Measurements from ENCODE around the gene COL1A1.

COL1A1 gene

DNA sequence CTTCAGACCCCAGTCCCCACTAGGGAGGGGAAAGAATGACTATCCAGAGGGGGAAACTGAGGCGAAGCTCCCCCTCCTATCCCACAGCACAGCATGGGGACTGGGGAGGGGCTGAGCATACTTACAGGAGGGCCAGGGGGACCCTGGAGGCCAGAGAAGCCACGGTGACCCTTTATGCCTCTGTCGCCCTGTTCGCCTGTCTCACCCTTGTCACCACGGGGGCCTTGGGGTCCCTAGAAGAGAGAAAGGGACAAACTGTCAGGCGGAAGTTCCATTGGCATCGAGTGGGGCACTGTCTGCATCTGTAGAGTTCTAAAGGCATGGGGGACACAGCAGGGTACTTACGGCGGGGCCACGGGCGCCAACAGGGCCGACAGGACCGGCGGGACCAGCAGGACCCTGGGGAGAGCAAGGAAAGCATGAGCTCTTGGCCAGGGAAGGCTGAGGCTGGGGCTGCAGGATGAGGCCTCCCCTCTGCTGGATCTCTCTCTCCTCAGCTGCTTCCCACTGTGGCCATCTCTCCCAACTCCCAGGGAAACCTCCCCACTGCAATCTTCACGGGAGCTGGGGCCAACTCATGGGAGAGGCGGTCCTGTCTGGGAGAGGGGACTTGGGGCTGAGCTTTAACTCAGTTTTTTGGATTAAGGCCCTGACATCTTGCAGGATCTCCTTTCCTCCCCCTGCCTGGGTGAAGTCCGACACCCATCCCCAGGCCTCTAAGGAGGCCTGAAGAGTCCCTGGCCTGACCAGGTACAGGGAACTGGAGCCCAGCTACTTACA, 13.5 kb downstream of the COL1A1 start:
- no peak for DNase-seq (ENCODE audit: low read depth, low spot score)

- DNase-seq (ENCODE audit: low read depth, low spot score): no peak
Observed at GRCh38 chr17:50187394-50187725, 14.1 kb downstream of the COL1A1 start.

GRCh38 chr17:50186661-50187393, 14.6 kb downstream of the COL1A1 start:
- DNase-seq (ENCODE audit: low read depth, low spot score): no peak

DNA sequence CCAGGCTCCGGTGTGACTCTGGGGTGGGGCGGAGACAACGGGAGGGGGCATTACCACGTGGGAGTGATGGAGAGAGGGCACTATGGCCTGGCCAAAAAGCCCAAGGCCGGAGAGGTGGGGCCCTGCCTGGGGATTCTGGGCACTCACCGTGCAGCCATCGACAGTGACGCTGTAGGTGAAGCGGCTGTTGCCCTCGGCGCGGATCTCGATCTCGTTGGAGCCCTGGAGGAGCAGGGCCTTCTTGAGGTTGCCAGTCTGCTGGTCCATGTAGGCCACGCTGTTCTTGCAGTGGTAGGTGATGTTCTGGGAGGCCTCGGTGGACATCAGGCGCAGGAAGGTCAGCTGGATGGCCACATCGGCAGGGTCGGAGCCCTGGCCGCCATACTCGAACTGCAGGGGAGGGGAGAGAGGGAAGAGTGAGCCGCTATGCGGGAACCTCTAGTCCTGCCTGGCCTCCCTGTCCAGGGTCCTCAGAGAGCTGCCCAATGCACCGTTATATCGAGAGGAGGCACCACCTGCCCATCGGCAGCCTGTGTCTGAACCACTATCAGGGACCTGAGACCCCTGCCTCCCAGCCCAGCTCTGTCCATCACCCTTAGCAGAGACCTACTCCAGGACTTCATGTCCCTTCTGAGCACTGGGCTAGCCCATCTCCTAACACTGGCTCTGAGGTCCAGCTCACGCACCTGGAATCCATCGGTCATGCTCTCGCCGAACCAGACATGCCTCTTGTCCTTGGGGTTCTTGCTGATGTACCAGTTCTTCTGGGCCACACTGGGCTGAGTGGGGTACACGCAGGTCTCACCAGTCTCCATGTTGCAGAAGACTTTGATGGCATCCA, 15.6 kb downstream of the COL1A1 start:
- no peak for DNase-seq (ENCODE audit: low read depth, low spot score)

DNA sequence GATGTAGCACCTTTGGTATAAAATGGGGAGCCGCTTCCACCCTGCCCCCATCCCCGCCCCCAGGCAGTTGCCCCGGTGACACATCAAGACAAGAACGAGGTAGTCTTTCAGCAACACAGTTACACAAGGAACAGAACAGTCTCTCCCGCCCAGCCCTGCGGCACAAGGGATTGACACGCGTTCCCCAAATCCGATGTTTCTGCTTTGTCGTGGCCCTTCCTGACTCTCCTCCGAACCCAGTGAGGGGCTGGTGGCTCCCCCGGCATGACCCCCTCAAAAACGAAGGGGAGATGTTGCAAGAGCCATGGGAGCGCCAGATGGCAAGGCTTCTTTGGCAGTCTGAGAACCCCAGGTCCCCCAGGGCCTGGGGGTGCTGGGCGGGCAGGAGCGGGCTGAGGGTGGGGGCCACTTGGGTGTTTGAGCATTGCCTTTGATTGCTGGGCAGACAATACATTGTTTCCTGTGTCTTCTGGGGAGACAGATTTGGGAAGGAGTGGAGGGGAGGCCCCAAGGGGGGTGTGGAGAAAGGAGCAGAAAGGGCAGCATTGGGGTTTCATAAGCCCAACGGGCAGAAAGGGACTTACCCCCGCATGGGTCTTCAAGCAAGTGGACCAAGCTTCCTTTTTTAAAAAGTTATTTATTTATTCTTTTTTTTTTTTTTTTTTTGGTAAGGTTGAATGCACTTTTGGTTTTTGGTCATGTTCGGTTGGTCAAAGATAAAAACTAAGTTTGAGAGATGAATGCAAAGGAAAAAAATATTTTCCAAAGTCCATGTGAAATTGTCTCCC, 16.6 kb downstream of the COL1A1 start:
- DNase-seq (ENCODE audit: low read depth, low spot score): no peak

GRCh38 chr17:50184064-50184463, 17.4 kb downstream of the COL1A1 start:
- no peak for DNase-seq (ENCODE audit: low read depth, low spot score)

DNA sequence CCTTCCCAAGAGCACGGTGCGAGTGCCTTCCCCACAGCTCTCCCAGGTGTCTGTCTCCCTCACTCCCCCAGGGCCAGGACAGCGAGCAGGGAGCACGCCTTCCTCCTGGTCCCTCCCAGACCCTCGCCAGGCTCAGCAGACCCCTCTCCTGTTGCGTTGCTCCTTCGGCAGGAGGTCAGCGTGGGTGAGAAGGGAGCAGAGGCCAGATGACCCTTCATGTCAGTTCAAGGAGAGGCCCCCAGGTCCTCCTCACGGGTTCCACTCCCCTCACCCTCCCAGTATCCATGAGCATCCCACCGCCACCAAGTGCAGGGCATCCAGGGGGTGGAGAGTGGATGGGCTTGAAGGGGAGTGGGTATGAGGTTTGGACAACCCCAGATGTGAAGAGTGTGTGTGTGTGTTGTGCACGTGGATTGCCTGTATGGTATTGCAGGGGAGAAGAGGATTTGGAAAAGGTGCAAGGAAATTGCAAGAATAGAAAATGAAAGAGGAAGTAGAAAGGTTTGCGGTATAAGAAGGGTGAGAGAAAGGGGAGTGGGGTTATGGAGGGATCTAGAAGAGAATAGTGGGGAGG, 17.9 kb downstream of the COL1A1 start:
- no peak for DNase-seq (ENCODE audit: low read depth, low spot score)

- DNase-seq (ENCODE audit: low read depth, low spot score): no peak
Observed at GRCh38 chr17:50182783-50183420, 18.5 kb downstream of the COL1A1 start.

DNA sequence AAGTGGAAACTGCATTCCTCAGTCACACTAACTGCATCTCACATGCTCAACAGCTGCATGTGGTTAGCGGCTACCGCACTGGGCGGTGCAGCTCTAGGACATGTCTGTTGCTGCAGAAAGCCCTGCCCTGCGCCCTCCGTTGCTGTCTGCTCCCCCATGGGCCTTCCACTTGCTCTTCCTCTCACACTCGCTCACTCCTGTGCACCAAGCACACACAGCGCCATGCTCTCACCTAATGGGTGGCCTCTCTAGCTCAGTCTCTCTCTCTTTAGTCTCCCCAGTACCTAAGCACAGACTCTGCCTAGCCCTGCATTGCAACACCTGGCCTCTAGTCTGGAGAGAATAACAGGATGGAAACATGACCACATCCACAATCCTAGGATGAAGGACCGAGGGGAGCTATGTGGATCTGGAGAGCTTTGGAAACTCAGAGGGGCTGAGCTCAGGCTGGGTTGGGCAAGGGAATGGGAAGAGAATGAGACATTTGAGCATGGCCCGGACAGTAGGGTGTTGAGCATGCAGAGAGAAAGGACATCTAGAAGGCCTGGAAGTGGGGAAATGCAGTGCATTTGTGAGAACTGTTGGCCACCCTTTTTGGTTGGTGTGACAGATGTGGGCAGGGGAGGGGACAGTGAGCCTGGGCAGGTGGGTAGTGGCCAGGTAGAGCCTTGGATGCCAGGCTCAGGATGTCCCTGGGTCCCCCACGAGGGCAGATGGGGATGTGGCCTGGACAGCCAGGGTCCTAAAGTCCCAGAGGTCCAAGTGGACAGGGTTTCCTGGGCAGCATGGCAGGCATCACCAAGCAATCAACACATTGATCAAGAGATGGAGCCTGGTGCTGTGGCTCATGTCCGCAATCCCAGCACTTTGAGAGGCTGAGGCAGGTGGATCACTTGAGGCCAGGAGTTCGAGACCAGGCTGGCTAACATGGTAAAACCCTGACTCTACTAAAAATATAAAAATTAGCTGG, 19.6 kb downstream of the COL1A1 start:
- no peak for DNase-seq (ENCODE audit: low read depth, low spot score)

DNA sequence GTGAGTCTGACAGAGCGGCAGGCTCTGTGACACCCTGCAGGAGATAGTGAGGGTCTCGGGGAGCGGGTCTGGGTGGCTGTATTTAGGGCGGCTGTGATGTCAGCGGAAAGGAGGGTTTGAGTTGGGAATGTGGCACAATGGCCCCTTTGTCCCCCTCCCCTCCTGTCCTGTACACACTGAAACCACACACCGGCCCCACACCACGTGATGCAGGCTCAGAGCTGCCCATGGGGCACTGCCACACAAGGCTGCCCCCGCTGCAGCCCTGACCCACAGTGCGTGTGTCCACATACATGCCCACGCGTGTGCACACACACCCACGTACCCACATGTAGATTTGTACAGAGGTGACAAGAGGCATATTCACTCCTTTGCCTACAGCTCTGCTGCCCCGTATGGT, 20.3 kb downstream of the COL1A1 start:
- DNase-seq (ENCODE audit: low read depth, low spot score): no peak

DNA sequence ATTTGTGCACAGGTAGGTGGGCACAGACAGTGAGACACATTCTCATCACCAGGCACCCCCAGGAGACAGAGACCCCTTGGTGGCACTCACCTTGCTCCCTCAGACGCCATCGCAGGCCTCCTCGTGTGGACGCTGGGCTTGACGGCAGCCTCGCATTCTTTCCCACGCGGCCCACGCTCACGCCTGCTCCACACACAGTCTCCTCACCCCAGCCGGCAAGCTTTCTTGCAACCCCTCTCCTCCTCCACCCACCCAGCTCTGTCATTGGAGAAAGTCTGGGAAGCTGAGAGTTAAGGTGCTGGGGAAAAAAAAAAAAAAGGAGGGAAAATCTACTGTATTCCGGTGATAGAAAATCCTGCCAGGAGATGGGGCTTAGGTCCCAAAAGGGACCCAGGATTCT, 20.8 kb downstream of the COL1A1 start:
- no peak for DNase-seq (ENCODE audit: low read depth, low spot score)

- no peak for DNase-seq (ENCODE audit: low read depth, low spot score)
Observed at GRCh38 chr17:50180111-50180510, 21.3 kb downstream of the COL1A1 start.

GRCh38 chr17:50177983-50178834, 23.2 kb downstream of the COL1A1 start:
- DNase-seq (ENCODE audit: low read depth, low spot score): peak; percentile 99

GRCh38 chr17:50177476-50177875, 24.0 kb downstream of the COL1A1 start:
- DNase-seq (ENCODE audit: low read depth, low spot score): no peak

DNA sequence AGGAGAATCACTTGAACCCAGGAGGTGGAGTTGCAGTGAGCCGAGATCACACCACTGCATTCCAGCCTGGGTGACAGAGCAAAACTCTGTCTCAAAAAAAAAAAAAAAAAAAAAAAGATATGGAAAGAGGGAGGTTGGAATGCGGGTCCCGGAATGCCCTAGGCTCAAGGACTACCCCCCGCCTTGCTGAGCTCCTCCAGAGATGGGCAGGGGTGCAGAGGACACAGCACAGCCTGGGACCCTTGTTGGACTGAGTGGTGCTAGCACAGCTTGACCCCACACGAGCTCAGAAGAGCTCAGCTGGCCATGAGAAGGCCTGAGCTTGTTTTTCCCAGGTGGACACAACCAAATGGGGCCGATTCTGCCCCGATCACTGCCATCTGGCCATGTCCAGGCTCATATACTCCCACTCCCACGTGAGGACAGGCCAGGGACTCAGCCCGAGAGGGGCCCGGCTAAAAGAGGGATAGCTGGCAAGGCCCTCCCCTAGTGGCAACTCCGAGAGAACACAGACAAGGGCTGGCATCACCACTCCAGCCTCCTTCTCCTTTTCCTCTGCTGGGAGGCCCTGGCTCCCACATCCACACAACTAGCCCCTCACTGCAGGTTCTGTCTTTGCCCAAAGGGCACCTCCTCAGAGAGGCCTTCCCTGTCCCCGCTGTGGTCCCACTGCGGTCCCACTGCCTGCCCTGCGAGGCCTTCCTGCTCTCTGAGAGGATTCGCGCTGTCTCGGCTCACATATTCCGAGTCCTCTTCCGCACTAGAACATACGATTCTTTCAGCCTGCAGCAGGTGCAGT, 24.7 kb downstream of the COL1A1 start:
- DNase-seq (ENCODE audit: low read depth, low spot score): no peak

- DNase-seq (ENCODE audit: low read depth, low spot score): no peak
Observed at GRCh38 chr17:50175035-50175807, 26.2 kb downstream of the COL1A1 start.

DNA sequence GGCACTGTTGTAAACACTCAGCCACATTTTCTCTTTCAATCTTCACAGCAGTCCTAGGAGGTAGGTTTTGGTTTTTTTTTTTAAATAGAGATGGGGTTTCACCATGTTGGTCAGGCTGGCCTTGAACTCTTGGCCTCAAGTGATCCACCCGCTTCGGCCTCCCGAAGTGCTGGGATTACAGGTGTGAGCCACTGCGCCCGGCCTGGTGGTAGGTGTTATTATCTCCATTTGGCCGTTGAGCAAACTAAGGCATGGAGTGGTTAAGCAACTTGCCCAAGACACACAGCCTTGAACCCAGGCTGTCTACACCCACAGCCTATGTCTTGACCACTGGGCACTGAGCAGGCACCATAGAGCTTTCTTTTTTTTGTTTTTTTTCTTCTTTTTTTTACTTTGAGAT, 27.0 kb downstream of the COL1A1 start:
- no peak for DNase-seq (ENCODE audit: low read depth, low spot score)
